Karpas-422 (cell line): ENCODE measurements around the gene CEBPB. TPM values are rescaled to one million over a fixed set of nuclear protein-coding genes. Genes with fewer than 3 reads are reported as not detected.
A peak's percentile ranks its signal among the peaks of the same experiment; 100 is the strongest.
"Not testable (repeated sequence)": the region's sequence is repeated elsewhere in the genome, so short reads cannot be mapped to it uniquely, and the experiment has no call there.

Source experiments
- DNase-seq: peaks from one replicate; pipeline ENCODE4 v3.0.0-alpha.2; 2015
- H2AFZ ChIP-seq: fragments of 200-600 bp; sonication (generic); 2 replicates; pipeline ENCODE4 v1.6.1; 2014; ENCODE audit warnings: antibody characterized with exemption, low read length, mixed read lengths
- H3K27ac ChIP-seq: fragments of 200-600 bp; sonication (generic); 2 replicates; pipeline ENCODE4 v1.5.1; 2014; ENCODE audit warnings: mild to moderate bottlenecking, low read length, moderate library complexity
- H3K27me3 ChIP-seq: fragments of 200-600 bp; sonication (generic); 2 replicates; pipeline ENCODE4 v1.6.1; 2014; ENCODE audit warnings: low read length, mixed read lengths
- H3K36me3 ChIP-seq: fragments of 200-600 bp; sonication (generic); 2 replicates; pipeline ENCODE4 v1.6.1; 2014; ENCODE audit warnings: low read length, mixed read lengths; ENCODE audit not compliant: insufficient read depth
- H3K4me1 ChIP-seq: fragments of 200-600 bp; sonication (generic); 2 replicates; pipeline ENCODE4 v1.6.1; 2014; ENCODE audit warnings: mild to moderate bottlenecking, low read length, mixed read lengths
- H3K4me2 ChIP-seq: fragments of 200-600 bp; sonication (generic); 2 replicates; pipeline ENCODE4 v1.6.1; 2014; ENCODE audit warnings: low read length, low read depth, mild to moderate bottlenecking; ENCODE audit not compliant: poor library complexity, severe bottlenecking
- H3K4me3 ChIP-seq: fragments of 200-600 bp; sonication (generic); 2 replicates; pipeline ENCODE4 v1.5.1; 2014; ENCODE audit warnings: mild to moderate bottlenecking, antibody characterized with exemption, low read length, mixed read lengths
- H3K79me2 ChIP-seq: fragments of 200-600 bp; sonication (generic); 2 replicates; pipeline ENCODE4 v1.6.1; 2014; ENCODE audit warnings: mild to moderate bottlenecking, low read length, mixed read lengths
- H3K9ac ChIP-seq: fragments of 200-600 bp; sonication (generic); 2 replicates; pipeline ENCODE4 v1.6.0; 2014; ENCODE audit warnings: low read length
- H3K9me2 ChIP-seq: fragments of 200-600 bp; sonication (generic), shearing (Covaris generic); replicated peaks from 2 replicates; pipeline ENCODE4 v1.6.0; 2014; ENCODE audit warnings: mild to moderate bottlenecking, low read length, moderate library complexity; ENCODE audit not compliant: insufficient read depth
- H3K9me3 ChIP-seq: fragments of 300-700, 200-600 bp; sonication (generic); 2 replicates; pipeline ENCODE4 v1.6.1; 2014; ENCODE audit warnings: low read length, mixed read lengths
- H4K20me1 ChIP-seq: fragments of 200-600 bp; sonication (generic); 2 replicates; pipeline ENCODE4 v1.6.1; 2014; ENCODE audit warnings: mild to moderate bottlenecking, antibody characterized with exemption, low read length, low read depth; ENCODE audit not compliant: insufficient read depth
- total RNA-seq: library from RNA; depleted of rRNA; stranded (reverse); fragments of >200 nt; shearing (Covaris generic); gene quantifications from 2 replicates; pipeline ENCODE4 v1.2.3, GENCODE V29; 2014; ENCODE audit warnings: low replicate concordance

Gene CEBPB
- total RNA-seq, 1 experiment from 2014 or later = 24.4 TPM

DNA sequence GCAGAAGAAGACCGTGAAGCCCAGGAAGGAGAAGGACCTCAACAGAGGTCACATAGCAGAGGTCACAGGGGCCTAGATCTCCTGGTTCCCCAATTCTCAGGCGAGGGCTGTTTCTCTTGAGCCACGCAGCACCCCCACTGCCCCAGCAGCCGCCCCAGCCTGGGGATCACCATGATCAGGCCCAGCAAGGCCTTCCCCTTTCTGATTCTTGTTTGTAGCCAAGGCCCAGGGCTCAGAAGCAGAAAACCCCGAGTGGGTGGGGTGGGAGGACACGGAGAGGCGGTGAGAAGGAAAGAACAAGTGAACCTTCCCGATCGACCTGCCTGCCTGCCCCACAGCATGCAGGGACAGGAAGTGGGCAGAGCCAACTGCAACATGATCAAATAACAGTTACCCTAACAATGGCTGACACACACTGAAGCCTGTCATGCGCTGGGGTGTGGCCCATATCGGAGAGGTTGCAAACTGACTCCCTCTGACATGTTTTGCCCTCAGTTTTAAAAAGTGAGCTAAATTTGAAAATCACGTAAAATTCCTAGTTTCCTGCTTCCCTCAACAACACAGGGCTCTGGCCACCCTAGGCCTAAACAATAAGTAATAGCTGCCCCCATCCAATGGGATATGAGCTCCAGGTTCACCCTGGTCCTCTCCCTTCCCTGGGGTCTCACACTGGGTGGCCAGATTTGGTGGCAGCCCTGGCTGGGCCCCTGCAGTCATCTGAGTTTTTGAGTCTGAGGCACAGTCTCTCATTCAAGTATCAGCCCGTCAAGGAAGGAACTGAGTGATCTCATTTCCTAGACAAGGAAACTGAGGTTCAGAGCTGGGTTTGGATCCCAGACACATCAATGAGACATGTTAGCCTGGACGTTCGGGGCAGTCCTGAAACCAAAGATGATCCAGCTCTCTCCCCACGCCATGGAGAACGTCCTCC lies 43.6 kb upstream of the CEBPB start:
- Histone ChIP-seq H4K20me1 (peaks cover 3% of the 10 kb centered on the region; the same call in 1 of the 2 replicates), H3K9me2 (no peaks in the 10 kb centered on the region), H3K4me3 (peak overlapping the region; percentile 75), H3K36me3 (no peaks in the 10 kb centered on the region), H3K9me3 (no peaks in the 10 kb centered on the region), H3K4me2 (peak overlapping the region; percentile 95), H3K9ac (peak overlapping the region; percentile 88), H2AFZ (peak overlapping the region; percentile 81; the same call in 1 of the 2 replicates), H3K79me2 (peaks cover 68% of the 10 kb centered on the region), H3K27ac (peak overlapping the region; percentile 76), H3K27me3 (no peaks in the 10 kb centered on the region), H3K4me1 (peaks cover 21% of the 10 kb centered on the region)
- DNase-seq = peak; percentile 86

DNA sequence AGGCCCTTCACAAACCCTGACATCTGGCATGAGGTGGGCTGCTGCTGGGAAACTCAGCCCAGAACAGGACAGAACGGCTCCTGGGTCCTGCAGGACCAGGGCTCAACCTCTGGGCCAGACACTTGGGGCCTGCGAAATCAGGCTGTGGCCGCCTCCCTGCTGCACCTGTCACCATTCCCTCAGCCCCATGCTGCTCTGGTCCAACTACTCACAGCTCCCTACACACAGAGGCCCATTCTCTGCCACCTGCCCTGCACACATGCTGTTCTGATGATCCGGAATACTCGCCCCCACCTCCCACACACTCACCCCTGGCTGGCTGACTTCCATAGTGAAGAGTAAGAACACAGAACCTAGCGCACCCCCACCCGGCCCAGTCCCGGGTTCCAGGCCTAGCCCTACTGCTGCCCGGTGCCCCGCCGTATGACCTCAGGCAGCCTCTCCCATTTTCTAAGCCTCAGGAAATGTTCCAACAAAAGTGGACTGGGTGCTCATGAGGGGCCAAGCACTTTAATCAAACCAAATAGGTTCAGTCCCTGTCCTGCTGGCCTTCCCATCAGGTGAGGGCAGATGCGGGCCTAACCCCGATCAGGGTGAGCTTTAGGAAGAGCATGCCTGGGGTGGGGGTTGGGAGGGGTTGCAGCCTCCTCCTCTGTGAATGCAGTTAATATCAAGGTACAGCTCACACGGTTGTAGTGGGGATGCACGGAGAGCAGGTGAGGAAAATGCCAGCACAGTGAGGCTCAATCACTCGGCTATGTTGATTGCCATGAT lies 41.0 kb upstream of the CEBPB start:
- Histone ChIP-seq H3K79me2 (peaks cover 69% of the 10 kb centered on the region), H3K27me3 (no peaks in the 10 kb centered on the region), H3K4me2 (no peak overlapping the region), H3K9ac (no peak overlapping the region), H3K36me3 (no peaks in the 10 kb centered on the region), H2AFZ (no peak overlapping the region), H4K20me1 (peaks cover 8% of the 10 kb centered on the region; the same call in 1 of the 2 replicates), H3K27ac (no peak overlapping the region), H3K9me2 (no peaks in the 10 kb centered on the region), H3K9me3 (no peaks in the 10 kb centered on the region), H3K4me1 (peaks cover 37% of the 10 kb centered on the region), H3K4me3 (no peak overlapping the region)
- DNase-seq = no peak

DNA sequence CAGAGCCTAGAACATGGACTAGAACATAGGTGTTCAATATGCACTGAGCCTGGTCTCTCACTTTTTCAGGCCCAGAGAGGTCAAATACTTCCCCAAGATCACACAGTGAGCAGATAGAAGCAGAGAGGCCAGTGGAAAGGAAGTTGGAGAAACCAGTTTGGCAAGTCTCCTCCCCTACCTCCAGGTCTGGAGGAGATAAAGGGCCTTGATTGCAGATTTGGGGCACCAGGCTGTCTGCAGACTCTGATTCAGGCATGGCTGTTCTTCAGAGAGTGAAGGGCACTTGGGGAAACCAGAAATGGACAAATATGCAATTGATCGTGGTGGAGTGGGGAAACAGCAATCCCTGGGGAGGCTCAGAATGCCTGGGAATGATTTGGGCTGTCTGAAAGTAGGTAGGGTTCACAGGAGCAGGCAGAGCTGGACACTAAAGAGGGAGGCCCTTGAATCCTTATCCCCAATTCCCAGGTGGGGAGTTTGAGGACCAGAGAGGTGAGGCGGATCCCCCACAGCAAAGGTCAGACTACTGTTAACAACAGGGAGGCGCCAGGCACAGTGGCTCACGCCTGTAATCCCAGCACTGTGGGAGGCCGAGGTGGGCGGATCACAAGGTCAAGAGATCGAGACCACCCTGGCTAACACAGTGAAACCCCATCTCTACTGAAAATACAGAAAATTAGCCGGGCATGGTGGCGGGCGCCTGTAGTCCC lies 39.4 kb upstream of the CEBPB start:
- Histone ChIP-seq H3K36me3 (no peaks in the 10 kb centered on the region), H3K4me3 (no peak overlapping the region), H3K79me2 (peaks cover 60% of the 10 kb centered on the region), H3K27me3 (no peaks in the 10 kb centered on the region), H3K27ac (no peak overlapping the region), H3K9me3 (no peaks in the 10 kb centered on the region), H2AFZ (no peak overlapping the region), H3K4me2 (no peak overlapping the region), H3K9me2 (no peaks in the 10 kb centered on the region), H3K4me1 (peaks cover 36% of the 10 kb centered on the region), H4K20me1 (peaks cover 8% of the 10 kb centered on the region; the same call in 1 of the 2 replicates), H3K9ac (peak overlapping the region; percentile 23; the same call in 1 of the 2 replicates)
- no peak for DNase-seq

DNA sequence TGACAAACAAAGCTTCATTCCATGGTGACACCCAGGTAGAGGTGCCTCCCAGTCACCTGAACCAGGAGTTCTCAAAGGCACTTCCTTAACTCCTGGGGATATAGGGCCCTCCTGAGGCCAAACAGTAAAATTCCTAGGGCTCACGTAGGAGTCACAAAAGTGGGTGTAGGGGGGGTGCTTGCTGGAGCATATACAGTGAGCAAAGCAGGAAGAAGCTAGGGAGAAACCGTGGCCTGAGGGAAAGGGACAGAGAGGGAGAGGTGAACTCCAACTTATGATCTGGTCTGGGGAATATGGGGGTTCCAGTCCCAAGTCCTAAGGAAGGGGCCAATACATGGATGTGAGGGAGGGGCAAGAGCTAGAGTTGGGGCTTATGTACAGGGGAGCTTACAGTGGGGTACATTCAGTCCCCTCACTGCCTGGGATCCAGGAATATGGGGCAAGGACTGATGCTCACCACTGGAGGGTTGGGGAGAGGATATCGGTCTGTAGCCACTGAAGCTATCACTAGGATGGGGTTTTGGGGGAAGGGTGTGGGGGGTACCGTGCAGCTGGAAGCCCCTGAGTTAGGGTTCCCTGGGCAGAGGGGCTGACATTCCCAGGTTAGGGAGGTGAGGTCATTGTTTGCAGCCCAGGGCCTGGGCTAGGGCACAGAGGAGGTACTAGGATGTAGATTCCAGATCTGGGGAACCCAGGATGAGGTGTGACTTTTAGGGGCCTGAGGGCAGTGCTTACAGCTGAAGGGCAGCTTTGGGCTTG lies 38.1 kb upstream of the CEBPB start:
- no peaks in the 10 kb centered on the region for H3K36me3 ChIP-seq
- no peak overlapping the region for H2AFZ ChIP-seq

DNA sequence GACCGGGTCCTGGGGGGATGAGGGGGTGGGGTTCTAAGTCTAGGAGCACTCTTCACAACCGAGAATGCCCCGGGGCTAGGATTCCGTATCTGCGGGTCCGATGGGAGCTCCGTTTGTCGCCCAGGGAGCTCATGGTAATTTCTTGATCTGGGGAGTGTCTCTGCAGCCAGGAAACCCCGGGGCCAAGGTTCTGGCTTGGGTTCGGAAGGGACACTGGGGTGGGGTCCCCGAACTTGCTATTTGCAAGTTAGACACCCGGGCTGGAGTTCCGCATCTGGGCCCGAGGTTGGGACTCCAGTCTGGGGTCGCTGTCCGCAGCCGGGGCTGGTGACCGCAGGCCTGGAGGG lies 37.5 kb upstream of the CEBPB start:
- Histone ChIP-seq H3K79me2 (peaks cover 49% of the 10 kb centered on the region), H3K9me2 (no peaks in the 10 kb centered on the region), H3K4me2 (peak overlapping the region; percentile 82), H3K4me1 (peaks cover 22% of the 10 kb centered on the region), H3K9ac (peak overlapping the region; percentile 95), H3K4me3 (peak overlapping the region; percentile 79), H3K27me3 (no peaks in the 10 kb centered on the region), H3K9me3 (no peaks in the 10 kb centered on the region), H3K27ac (peak overlapping the region; percentile 0; the same call in 1 of the 2 replicates), H4K20me1 (peaks cover 8% of the 10 kb centered on the region; the same call in 1 of the 2 replicates), H3K36me3 (no peaks in the 10 kb centered on the region), H2AFZ (no peak overlapping the region)
- peak; percentile 62 for DNase-seq

More for the DNA sequence above, 38.1 kb upstream of the CEBPB start:
- H3K9me3 ChIP-seq = no peaks in the 10 kb centered on the region
- peaks cover 8% of the 10 kb centered on the region; the same call in 1 of the 2 replicates for H4K20me1 ChIP-seq
- peak overlapping the region; percentile 95 for H3K9ac ChIP-seq
- H3K27ac ChIP-seq = peak overlapping the region; percentile 0; the same call in 1 of the 2 replicates
- H3K4me3 ChIP-seq = peak overlapping the region; percentile 79
- H3K79me2 ChIP-seq = peaks cover 49% of the 10 kb centered on the region
- no peak for DNase-seq
- H3K4me2 ChIP-seq = peak overlapping the region; percentile 82
- no peaks in the 10 kb centered on the region for H3K9me2 ChIP-seq
- no peaks in the 10 kb centered on the region for H3K27me3 ChIP-seq
- H3K4me1 ChIP-seq = peaks cover 22% of the 10 kb centered on the region

DNA sequence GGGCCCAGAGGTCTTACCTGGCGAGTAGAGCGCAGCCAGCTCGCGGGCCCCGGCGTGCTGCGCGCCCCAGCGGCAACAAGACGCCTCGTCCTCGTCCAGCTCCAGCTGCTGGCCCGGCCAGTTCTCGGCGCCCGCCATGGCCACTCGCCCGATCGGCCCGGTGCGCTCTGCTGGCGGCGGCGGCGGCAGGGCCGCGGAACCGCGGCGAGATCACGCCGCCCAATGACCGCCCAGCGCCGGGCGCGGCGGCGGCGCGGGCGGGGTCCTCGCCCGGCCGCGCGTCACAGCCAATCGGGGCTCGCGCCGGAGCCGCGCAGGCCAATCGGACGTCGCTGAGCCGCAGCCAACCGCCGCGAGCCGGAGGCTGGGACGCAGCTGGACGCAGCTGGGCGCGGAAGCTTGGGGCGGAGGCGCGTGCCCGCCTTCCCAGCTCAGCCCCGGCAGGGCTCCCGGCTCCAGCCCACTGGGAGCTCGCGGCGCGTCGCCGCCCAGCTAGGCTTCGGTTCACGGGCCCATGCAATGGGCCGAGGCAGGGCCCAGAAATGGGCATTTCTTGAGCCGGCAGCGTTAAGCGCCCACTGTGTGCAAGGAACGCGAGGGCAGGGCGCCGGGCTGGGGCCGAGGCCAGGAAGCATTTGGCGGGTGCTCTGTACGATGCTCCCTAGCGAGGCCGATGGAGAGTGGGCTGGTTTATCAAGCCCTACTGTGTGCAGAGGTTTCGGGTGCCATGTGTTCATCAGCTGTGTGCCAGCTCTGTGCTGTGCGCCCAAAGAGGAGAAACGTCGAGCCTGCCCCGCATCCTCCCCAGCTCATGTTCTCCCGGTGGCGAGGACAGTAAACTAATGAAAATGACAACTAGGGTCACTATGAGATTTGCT lies 36.9 kb upstream of the CEBPB start, which contains the start of gene PEDS1:
TSS of gene PEDS1 (minus strand) at position 224 of the 878 bp plus-strand sequence. CDS start at position 138, 86 bp downstream.
- Histone ChIP-seq H3K27me3 (no peaks in the 10 kb centered on the region), H2AFZ (peak within 1 kb of the TSS; percentile 96), H3K79me2 (peaks cover 46% of the 10 kb centered on the region), H3K9me2 (no peaks in the 10 kb centered on the region), H3K4me1 (peaks cover 22% of the 10 kb centered on the region), H3K4me3 (peak within 1 kb of the TSS; percentile 79), H3K27ac (peak within 1 kb of the TSS; percentile 0; the same call in 1 of the 2 replicates), H3K9ac (peak within 1 kb of the TSS; percentile 95), H3K9me3 (no peaks in the 10 kb centered on the region), H4K20me1 (peaks cover 8% of the 10 kb centered on the region; the same call in 1 of the 2 replicates), H3K36me3 (no peaks in the 10 kb centered on the region), H3K4me2 (peak within 1 kb of the TSS; percentile 97)
- DNase-seq = peak; percentile 95

DNA sequence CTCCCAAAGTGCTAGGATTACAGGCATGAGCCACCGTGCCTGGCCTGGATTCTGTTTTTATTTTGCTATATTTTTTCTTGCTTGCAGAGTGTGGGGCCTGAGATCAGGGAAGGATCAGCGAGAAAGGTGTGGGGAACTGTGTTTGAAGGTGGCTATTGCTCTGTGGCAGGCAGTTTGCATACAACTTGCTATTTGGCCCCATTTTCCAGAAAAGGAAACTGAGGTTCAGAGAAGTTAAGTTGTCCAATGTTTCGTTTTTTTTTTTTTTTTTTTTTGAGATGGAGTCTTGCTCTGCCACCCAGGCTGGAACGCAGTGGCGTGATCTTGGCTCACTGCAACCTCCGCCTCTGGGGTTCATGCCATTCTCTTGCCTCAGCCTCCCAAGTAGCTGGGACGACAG lies 29.1 kb upstream of the CEBPB start:
- not testable (repeated sequence) for H3K4me2 ChIP-seq, H2AFZ ChIP-seq, H3K9ac ChIP-seq, H3K36me3 ChIP-seq, H3K4me3 ChIP-seq, H3K9me3 ChIP-seq, H3K27ac ChIP-seq, H3K79me2 ChIP-seq, DNase-seq, H3K27me3 ChIP-seq, H3K9me2 ChIP-seq, H4K20me1 ChIP-seq, H3K4me1 ChIP-seq
